ENCODE measurements around the gene MAD1L1. TPM values are rescaled to one million over a fixed set of nuclear protein-coding genes. Genes with fewer than 3 reads are reported as not detected.

Gene MAD1L1
- total RNA-seq, 6 experiments from 2014 or later = 15.1 to 37.4 (median 20.5) TPM

- H3K9me3 ChIP-seq = no peaks in the 10 kb centered on the region
- no peak overlapping the region for H3K27ac ChIP-seq
- 80% methylated on average over 1 of the region's 25 CpGs for WGBS (ENCODE audit: insufficient coverage, low coverage, low lambda C conversion rate, missing lambda C conversion rate)
- no peak overlapping the region for H3K4me3 ChIP-seq
- no peaks in the 10 kb centered on the region for H3K36me3 ChIP-seq
- no peaks in the 10 kb centered on the region for H3K27me3 ChIP-seq
- intact Hi-C loops (cut with DNase I) = no loop called here
- H3K4me1 ChIP-seq = no peaks in the 10 kb centered on the region
- DNase-seq (no peak), ATAC-seq (no peak)
- TF ChIP-seq POLR2A (IDR thresholded peaks at IDR 0.05) = no peak
- no peak for TF ChIP-seq CTCF (IDR thresholded peaks at IDR 0.05)
Measured at GRCh38 chr7:2124604-2125345, 108.0 kb downstream of the MAD1L1 start.

- no peak for TF ChIP-seq CTCF (IDR thresholded peaks at IDR 0.05)
- H3K9me3 ChIP-seq = no peaks in the 10 kb centered on the region
- 90% methylated on average over 2 of the region's 14 CpGs for WGBS (ENCODE audit: insufficient coverage, low coverage, low lambda C conversion rate, missing lambda C conversion rate)
- no peaks in the 10 kb centered on the region for H3K36me3 ChIP-seq
- intact Hi-C loops (cut with DNase I) = no loop called here
- H3K27ac ChIP-seq = no peak overlapping the region
- DNase-seq = no peak
- H3K4me3 ChIP-seq = no peak overlapping the region
- no peak for ATAC-seq
- no peaks in the 10 kb centered on the region for H3K4me1 ChIP-seq
- H3K27me3 ChIP-seq = no peaks in the 10 kb centered on the region
Measured at GRCh38 chr7:2123916-2124315, 108.8 kb downstream of the MAD1L1 start.

DNA sequence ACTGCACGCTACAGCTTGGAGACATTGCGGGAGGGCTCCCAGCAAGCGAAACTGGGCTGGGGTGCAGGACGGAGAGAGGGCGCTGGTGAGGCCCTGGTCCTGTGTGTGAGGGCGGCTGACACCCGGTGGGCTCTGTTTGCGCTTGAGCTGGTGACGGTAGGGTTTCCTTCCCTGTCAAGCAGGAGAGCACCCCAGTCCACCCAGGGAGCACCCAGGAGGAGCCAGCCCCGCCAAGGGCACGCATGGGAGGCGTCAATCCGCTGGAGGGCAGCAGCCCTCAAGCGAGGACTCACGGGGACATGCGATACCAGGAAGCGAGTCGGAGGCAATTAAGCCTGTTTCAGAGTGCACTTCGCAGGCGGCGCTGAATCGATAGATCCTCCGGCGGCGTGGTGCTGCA, 109.4 kb downstream of the MAD1L1 start:
- WGBS (ENCODE audit: insufficient coverage, low coverage, low lambda C conversion rate, missing lambda C conversion rate) = 88% methylated on average over 8 of the region's 25 CpGs
- DNase-seq (no peak), ATAC-seq (no peak)
- H3K36me3 ChIP-seq = no peaks in the 10 kb centered on the region
- no peaks in the 10 kb centered on the region for H3K27me3 ChIP-seq
- no peaks in the 10 kb centered on the region for H3K9me3 ChIP-seq
- no peak for TF ChIP-seq CTCF (IDR thresholded peaks at IDR 0.05)
- no peak for TF ChIP-seq POLR2A (IDR thresholded peaks at IDR 0.05)
- no peak overlapping the region for H3K4me3 ChIP-seq
- intact Hi-C loops (cut with DNase I) = no loop called here
- H3K27ac ChIP-seq = no peak overlapping the region
- no peaks in the 10 kb centered on the region for H3K4me1 ChIP-seq

GRCh38 chr7:2122651-2123050, 110.1 kb downstream of the MAD1L1 start:
- no peaks in the 10 kb centered on the region for H3K4me1 ChIP-seq
- H3K27ac ChIP-seq = no peak overlapping the region
- no peak for DNase-seq
- no peaks in the 10 kb centered on the region for H3K9me3 ChIP-seq
- ATAC-seq = no peak
- TF ChIP-seq CTCF (IDR thresholded peaks at IDR 0.05) (no peak), POLR2A (IDR thresholded peaks at IDR 0.05) (no peak)
- intact Hi-C loops (cut with DNase I) = no loop called here
- no peaks in the 10 kb centered on the region for H3K36me3 ChIP-seq
- H3K27me3 ChIP-seq = no peaks in the 10 kb centered on the region
- no peak overlapping the region for H3K4me3 ChIP-seq
- no CpG with 5 or more reads among the region's 16 CpGs for WGBS (ENCODE audit: insufficient coverage, low coverage, low lambda C conversion rate, missing lambda C conversion rate)
